Osteoblast (primary cell): Measurements from ENCODE around the gene DSCAML1. TPM values are rescaled to one million over a fixed set of nuclear protein-coding genes. Genes with fewer than 3 reads are reported as not detected.

ENCODE experiments used
- DNase-seq: peaks from one replicate; pipeline ENCODE4 v3.0.0; 2011; ENCODE audit warnings: low spot score, mixed read lengths; ENCODE audit not compliant: insufficient read length; ENCODE audit errors: missing footprints
- H2AFZ ChIP-seq: 2 replicates; pipeline ENCODE4 v1.6.0; 2011; ENCODE audit warnings: mild to moderate bottlenecking, low read length
- H3K27ac ChIP-seq: 2 replicates; pipeline ENCODE4 v1.5.1; 2011; ENCODE audit warnings: mild to moderate bottlenecking, low read depth, low read length, moderate library complexity
- H3K27me3 ChIP-seq: 2 replicates; pipeline ENCODE4 v1.6.0; 2012; ENCODE audit warnings: mild to moderate bottlenecking, control low read depth, inconsistent platforms, low read length, moderate library complexity; ENCODE audit not compliant: insufficient read depth
- H3K36me3 ChIP-seq: 2 replicates; pipeline ENCODE4 v1.5.1; 2011; ENCODE audit warnings: mild to moderate bottlenecking, low read length, control low read depth, moderate library complexity; ENCODE audit not compliant: insufficient read depth
- H3K4me1 ChIP-seq: 2 replicates; pipeline ENCODE4 v1.5.1; 2011; ENCODE audit warnings: mild to moderate bottlenecking, low read length, control low read depth, moderate library complexity; ENCODE audit not compliant: insufficient read depth
- H3K4me2 ChIP-seq: 2 replicates; pipeline ENCODE4 v1.6.0; 2011; ENCODE audit warnings: mild to moderate bottlenecking, low read length; ENCODE audit not compliant: insufficient read depth
- H3K4me3 ChIP-seq: fragments of 200-600 bp; sonication (generic); 3 replicates; pipeline ENCODE4 v1.5.1; 2012; ENCODE audit warnings: mild to moderate bottlenecking, low read length, inconsistent platforms; ENCODE audit not compliant: insufficient read depth
- H3K79me2 ChIP-seq: 2 replicates; pipeline ENCODE4 v1.6.0; 2012; ENCODE audit warnings: mild to moderate bottlenecking, low read length, control low read depth, inconsistent platforms; ENCODE audit not compliant: insufficient read depth
- H3K9me3 ChIP-seq: 2 replicates; pipeline ENCODE4 v1.5.1; 2011; ENCODE audit warnings: low read depth, low read length, control low read depth
- H4K20me1 ChIP-seq: 2 replicates; pipeline ENCODE4 v1.6.0; 2012; ENCODE audit warnings: mild to moderate bottlenecking, low read length, control low read depth; ENCODE audit not compliant: insufficient read depth
- total RNA-seq: library from RNA; depleted of rRNA; stranded (reverse); fragments of >200 nt; gene quantifications from 2 replicates; pipeline ENCODE4 v1.2.3, GENCODE V29; 2012
- TF ChIP-seq, protein P1 (sequence below): IDR thresholded peaks from 2 replicates; pipeline ENCODE4 v1.5.1; 2011; ENCODE audit warnings: mild to moderate bottlenecking, low read depth, low read length, moderate library complexity; ENCODE audit errors: extremely low read depth

Gene DSCAML1
- total RNA-seq, 1 donor: not detected

DNA sequence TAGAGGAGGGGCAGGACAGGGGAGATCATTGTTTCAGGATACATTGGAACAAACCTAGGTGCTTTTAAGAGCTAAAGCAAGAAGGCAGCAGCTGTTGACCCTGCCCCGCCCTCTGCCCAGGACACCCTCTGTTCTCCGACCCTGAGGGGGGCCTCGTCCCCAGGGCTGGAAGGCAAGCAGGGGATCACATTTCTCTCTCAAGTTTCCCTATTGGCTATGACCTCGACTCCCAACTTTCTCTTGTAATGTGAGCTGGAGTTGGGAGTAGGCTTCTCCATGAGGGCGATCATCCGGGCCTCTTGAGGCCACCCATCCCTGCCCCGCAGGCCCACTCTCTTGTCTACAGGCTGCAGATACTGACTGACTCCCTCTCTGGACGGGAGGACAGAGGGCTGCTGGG lies 37.7 kb downstream of the DSCAML1 start:
- TF ChIP-seq, protein P1, sequence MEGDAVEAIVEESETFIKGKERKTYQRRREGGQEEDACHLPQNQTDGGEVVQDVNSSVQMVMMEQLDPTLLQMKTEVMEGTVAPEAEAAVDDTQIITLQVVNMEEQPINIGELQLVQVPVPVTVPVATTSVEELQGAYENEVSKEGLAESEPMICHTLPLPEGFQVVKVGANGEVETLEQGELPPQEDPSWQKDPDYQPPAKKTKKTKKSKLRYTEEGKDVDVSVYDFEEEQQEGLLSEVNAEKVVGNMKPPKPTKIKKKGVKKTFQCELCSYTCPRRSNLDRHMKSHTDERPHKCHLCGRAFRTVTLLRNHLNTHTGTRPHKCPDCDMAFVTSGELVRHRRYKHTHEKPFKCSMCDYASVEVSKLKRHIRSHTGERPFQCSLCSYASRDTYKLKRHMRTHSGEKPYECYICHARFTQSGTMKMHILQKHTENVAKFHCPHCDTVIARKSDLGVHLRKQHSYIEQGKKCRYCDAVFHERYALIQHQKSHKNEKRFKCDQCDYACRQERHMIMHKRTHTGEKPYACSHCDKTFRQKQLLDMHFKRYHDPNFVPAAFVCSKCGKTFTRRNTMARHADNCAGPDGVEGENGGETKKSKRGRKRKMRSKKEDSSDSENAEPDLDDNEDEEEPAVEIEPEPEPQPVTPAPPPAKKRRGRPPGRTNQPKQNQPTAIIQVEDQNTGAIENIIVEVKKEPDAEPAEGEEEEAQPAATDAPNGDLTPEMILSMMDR: no peak
- Histone ChIP-seq H3K27ac (no peak overlapping the region), H4K20me1 (no peaks in the 10 kb centered on the region), H3K27me3 (peaks cover 4% of the 10 kb centered on the region), H3K79me2 (no peaks in the 10 kb centered on the region), H3K9me3 (no peaks in the 10 kb centered on the region), H3K36me3 (no peaks in the 10 kb centered on the region), H3K4me2 (no peak overlapping the region), H3K4me3 (no peak overlapping the region), H2AFZ (no peak overlapping the region), H3K4me1 (no peaks in the 10 kb centered on the region)
- DNase-seq: no peak

DNA sequence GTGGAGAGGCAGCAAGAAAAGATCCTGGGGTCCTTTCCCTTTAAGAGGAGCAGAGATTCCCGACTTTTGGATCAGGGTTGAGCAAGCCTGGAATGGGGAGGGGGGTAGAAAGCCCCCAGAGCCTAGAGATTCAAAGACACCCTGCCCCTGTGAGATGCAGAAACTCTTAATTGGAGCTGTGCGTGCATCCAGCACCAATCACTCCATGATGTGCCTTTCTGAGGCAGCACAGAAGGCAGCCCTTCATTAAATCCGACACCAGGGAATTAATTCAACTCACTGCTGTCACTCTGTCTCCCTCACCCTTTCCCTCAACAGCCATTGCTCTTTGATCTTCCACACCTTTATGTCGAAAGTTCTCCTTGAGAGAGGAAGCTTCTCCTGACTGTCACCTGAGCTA lies 43.0 kb downstream of the DSCAML1 start:
- Histone ChIP-seq H3K9me3 (no peaks in the 10 kb centered on the region), H3K4me2 (no peak overlapping the region), H3K4me1 (no peaks in the 10 kb centered on the region), H3K27ac (no peak overlapping the region), H3K4me3 (no peak overlapping the region), H3K27me3 (peaks cover 4% of the 10 kb centered on the region), H4K20me1 (no peaks in the 10 kb centered on the region), H2AFZ (no peak overlapping the region), H3K79me2 (no peaks in the 10 kb centered on the region), H3K36me3 (no peaks in the 10 kb centered on the region)
- no peak for DNase-seq
- TF ChIP-seq, protein P1: no peak

DNA sequence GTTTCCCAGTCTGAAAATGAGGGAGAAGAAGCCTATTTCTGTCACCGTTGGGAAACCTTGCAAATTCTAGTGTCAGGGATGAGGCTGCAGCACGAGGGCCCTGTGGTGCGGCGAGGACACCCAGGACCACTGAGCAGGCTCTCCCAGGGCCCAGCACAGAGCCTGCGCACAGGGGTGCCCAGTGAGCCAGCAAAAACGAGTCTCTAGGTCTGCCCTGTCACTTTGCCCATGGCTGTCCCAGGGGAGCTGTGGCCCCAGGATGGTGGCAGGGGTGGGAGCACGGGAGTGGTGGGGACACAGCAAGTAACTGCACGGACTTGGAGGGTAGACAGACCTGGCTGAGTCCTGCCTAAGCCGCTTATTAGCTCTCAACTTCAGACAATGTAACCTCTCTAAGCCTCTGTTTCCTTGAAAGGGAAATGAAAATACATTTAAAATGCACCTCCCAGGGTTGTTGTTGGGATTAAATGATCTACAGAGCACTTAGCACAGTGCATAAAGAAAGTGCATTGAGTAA lies 44.2 kb downstream of the DSCAML1 start:
- no peak overlapping the region for H3K27ac ChIP-seq
- H3K9me3 ChIP-seq: no peaks in the 10 kb centered on the region
- no peak for DNase-seq
- H2AFZ ChIP-seq: no peak overlapping the region
- H3K36me3 ChIP-seq: no peaks in the 10 kb centered on the region
- H3K4me1 ChIP-seq: no peaks in the 10 kb centered on the region
- TF ChIP-seq, protein P1: no peak
- no peak overlapping the region for H3K4me2 ChIP-seq
- no peaks in the 10 kb centered on the region for H4K20me1 ChIP-seq
- no peak overlapping the region for H3K4me3 ChIP-seq
- H3K27me3 ChIP-seq: peaks cover 4% of the 10 kb centered on the region
- no peaks in the 10 kb centered on the region for H3K79me2 ChIP-seq

DNA sequence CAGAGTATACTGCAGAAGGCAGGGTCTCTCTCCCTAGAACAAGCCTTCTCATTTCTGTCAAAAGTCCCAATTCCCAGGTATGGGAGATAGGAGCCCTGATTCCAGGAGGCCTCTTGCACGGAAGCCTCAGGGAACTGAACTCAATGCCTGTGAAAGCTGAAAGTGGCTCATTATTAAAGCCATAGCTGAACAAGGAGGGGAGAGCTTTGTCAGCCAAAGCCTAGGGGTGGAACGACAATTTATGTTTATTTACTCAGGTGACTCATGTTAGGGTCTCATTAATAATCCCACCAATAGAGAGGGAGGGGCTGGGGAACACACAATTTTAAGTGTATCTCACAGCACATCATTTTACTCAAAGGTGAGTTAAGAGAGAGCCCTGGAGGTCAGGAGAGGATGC lies 44.9 kb downstream of the DSCAML1 start:
- no peak for DNase-seq
- no peaks in the 10 kb centered on the region for H4K20me1 ChIP-seq
- no peak overlapping the region for H2AFZ ChIP-seq
- H3K27me3 ChIP-seq: peaks cover 4% of the 10 kb centered on the region
- TF ChIP-seq, protein P1: no peak
- no peak overlapping the region for H3K4me3 ChIP-seq
- no peaks in the 10 kb centered on the region for H3K36me3 ChIP-seq
- H3K79me2 ChIP-seq: no peaks in the 10 kb centered on the region
- no peak overlapping the region for H3K4me2 ChIP-seq
- no peaks in the 10 kb centered on the region for H3K9me3 ChIP-seq
- H3K4me1 ChIP-seq: no peaks in the 10 kb centered on the region
- H3K27ac ChIP-seq: no peak overlapping the region
